Activated naive CD4-positive, alpha-beta T cell treated with anti-CD3 and anti-CD28 coated beads, Interleukin-2, amount 50 U/mL, for 16 hours (primary cell): ENCODE measurements around the gene TPBGL.

Source experiments
- DNase-seq: peaks from one replicate; pipeline ENCODE4 v3.0.0-alpha.2; 2020

Gene TPBGL

GRCh38 chr11:75246671-75247350 is 6.2 kb downstream of the TPBGL start:
- DNase-seq = no peak

DNA sequence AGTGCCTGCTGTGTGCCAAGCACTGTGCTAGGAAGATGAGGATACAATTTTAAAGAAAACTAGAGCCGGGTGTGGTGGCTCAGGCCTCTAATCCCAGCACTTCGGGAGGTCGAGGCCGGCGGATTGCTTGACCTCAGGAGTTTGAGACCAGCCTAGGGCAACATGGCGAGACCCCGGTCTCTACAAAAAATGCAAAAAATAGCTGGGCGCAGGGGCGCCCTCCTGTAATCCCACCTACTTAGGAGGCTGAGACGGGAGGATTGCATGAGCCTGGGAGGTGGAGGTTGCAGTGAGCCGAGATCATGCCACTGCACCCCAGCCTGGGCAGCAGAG is 8.3 kb downstream of the TPBGL start:
- no peak for DNase-seq

- DNase-seq = no peak
Observed at GRCh38 chr11:75249704-75250103, 9.1 kb downstream of the TPBGL start.

DNA sequence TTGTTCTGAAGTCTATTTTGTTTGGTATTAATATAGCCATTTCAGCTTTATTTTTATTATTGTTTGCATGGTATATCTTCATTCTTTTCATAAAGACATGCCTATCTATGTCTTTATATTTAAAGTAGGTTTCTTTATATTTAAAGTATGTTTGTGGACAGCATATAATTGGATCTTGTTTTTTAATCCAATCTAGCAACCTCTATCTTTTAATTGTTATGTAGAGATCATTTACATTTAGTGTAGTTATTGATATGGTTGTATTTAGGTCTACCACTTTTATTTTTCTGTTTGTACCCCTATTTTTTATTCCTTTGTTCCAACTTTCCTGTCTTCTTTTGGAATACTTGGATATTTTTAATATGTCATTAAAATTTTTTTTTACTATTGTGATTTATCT is 13.8 kb downstream of the TPBGL start:
- no peak for DNase-seq

- no peak for DNase-seq
Observed at GRCh38 chr11:75260396-75261170, 20.0 kb downstream of the TPBGL start.

DNA sequence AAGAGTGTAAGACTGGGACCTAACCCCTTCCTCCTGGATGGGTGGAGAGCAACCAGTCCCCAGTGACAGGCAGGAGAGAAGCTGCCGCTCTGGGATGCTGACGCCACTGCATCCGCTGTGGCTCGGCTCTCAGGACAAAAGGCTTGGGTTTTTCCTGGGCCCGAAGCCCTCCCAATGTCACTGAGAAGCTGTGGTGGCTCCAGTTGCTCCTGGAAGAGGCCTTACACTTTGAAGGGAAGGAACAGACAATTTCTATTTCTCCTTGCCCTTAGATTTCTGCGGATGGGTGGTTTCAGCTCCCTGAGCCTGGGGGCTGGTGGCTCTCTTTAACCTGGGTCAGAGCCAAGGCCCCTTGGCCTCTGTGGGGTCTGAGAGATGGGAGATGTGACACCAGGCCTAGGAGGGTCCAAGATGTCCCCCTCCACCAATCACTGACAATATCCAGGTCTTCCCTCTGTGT is 21.4 kb downstream of the TPBGL start:
- DNase-seq = no peak

DNA sequence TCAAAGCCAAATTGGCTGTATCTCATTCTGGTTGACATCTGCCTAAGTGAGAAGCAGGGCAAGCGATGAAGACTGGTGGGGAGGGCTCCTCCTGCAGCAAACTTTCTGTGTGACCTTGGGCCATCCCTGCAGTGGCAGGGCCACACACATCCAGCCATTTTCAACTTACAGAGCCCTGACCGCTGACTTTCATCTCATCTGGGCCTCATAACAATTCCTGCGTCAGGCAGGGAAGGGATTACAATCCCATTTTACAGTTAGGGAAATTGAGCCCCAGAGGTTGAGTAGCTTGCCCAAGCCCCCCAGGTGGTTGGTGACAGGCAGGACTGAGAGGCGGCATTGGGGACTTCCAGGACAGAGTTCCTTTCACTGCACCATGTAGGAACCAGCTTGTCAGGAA is 21.9 kb downstream of the TPBGL start:
- no peak for DNase-seq

- peak; percentile 6 for DNase-seq
Observed at GRCh38 chr11:75262961-75263852, 22.6 kb downstream of the TPBGL start.

GRCh38 chr11:75263944-75264349 is 23.4 kb downstream of the TPBGL start:
- peak; percentile 10 for DNase-seq

DNA sequence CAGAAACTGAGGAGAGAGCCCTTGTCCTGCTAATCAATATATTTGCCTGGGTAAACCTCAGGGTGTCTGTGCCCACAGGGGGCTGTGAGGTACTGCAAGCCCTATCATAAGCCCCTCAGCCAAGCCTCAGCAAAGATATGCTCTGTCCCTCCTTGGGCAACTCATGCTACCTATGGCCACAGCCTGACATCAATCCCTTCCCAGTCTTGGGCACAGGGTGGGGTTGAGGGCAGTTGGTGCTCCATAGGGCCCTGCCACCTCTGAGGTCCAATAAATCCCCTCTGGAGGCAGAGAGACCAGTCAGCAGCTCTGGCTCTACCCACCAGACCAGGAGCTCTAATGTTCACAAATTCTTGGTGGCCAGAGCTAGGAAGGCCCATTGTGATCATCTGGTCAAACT is 23.8 kb downstream of the TPBGL start:
- peak; percentile 3 for DNase-seq

DNA sequence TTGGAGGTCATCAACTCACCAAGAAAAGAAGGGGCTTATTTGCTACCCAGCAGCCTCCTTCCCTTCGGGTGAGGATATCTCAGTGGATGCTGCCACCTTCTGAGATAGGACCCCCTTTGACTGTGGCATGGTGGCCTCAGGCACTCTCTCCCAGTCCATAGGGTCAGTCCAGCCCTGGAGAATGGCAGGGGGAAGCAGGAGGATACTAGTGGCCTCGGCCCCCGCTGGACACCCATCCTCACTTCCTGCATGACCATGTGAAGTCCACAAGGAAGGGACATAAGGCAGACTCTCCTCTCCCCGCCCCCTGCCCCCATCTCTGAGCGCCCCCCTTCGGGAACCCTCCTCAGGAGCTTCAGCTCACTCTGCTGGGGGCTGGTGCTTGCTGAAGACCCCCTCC is 24.4 kb downstream of the TPBGL start:
- DNase-seq = no peak

DNA sequence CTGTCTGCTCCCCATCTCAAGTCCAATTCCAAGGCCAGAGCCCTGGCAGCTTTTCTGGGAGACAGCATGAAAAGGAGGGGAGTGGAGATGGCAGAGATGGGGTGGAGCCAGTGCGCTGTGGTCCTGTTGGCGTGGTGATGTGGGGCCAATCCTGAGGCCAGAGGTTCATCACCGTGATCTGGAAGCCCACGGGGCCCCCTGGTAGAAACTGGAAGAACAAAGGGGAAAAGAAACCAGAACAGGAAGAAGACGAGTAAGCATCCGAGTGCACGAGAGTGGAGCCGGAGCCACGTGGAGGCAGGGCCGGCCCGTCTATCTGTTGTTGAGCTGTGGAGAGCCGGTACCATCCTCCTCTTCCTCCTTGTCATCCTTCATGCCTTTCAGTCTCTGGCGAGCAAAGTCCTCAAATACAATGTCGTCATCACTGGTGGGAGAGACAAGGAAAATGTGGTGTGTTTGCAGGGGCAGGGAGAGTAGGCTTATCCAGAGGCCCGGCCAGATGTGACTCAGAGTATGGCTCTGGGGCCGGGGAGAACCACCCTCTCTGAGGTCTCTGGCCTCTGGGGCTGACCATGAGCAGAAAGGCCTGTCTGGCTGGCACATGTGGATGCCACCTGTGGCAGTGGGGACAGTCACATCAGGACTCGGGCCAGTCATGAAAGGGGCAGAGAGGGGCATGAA is 25.4 kb downstream of the TPBGL start:
- DNase-seq = peak; percentile 7

GRCh38 chr11:75267171-75267970 is 26.8 kb downstream of the TPBGL start:
- DNase-seq = peak; percentile 4

- no peak for DNase-seq
Observed at GRCh38 chr11:75268626-75269366, 28.2 kb downstream of the TPBGL start.

DNA sequence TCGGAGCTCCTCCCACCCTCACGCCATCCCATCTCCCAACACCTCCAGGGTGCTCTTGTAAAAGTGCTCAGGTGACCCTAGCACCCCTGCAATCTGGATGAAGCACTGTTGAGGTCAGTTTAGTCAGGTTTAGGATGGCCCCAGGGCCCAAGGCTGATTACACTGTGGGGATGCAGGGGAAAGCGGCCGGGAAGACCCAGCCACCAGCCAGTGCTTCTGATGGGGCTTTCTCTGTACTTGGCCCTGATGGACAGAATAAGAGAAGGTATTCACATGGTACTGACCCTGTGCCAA is 28.7 kb downstream of the TPBGL start:
- no peak for DNase-seq

DNA sequence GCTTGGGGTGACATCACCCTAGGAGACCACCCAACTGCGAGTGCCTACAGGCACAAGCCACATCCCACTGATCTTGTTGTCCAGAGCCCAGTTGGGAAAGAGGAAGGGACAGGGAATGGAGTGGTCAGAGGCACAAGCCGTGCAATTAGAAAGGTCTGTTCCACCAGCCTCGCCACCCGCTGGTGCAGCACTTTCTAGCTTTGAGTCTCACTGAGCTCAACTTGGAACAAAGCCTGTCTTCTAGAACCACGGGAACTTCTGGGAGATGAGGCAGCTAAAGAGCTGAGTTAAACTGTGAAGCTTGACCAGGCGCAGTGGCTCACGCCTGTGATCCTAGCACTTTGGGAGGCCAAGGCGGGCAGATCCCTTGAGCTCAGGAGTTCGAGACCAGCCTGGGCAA is 29.3 kb downstream of the TPBGL start:
- DNase-seq = no peak

GRCh38 chr11:75270896-75271418 is 30.4 kb downstream of the TPBGL start:
- no peak for DNase-seq

DNA sequence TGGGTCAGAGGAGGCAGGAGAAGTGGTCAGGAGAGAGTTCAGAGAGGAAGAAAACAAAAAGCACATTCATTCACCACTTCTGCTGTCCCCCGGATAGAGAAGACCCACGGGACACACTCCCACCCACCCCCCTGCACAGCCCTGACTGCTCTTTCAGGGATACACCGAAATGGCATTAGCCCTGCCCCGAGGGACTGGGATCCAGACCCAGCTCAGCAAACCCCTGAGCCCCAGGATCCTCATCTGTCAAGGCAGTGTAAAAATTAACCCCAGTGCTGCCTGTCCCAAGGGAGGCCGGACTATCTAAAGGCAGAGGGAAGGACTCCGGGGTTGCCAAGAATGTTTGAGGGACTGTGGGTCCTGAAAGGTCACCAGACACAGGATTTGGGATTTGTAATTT is 31.2 kb downstream of the TPBGL start:
- no peak for DNase-seq

DNA sequence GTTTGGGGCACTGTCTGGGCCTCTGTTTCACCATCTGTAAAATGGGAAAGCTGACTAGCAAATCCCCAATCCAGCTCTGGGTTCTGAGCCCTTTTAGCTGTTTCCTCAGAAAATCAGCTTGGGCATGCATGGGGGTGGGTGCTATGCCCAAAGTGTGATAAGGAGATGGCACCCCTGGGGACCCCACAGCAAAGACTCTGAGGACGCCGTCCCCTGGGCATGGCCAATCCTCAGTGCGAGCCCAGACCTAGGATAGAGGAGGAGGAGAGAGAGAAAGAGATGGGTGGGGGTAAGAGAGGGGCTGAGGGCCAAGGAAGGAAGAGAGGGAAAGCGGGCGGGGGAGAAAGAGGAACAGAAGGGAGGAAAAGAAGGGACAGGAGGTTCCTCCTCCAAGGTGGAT is 31.8 kb downstream of the TPBGL start:
- DNase-seq = no peak

DNA sequence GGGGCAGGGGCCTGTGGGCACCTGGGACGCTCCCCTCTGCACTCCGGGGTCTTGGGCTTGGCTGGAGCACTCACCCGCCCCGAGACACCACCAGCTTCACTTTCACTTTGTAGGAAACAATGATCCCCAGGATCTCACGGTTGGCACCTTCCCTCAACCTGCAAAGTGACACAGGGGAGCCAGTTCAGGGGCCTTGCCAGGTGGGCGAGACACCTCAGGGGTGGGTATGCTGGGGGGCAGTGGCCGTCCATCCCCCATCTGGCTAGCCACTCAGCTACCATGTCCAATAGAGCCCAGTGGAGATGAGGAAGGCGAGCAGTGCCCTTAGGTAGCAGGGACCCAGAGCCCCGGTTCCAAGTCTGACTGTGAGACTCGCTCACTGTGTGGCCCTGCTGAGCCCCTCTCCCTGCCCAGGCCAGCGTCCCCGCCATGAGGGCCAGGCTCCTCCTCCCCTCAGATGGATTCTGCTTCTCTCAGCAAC is 32.3 kb downstream of the TPBGL start:
- DNase-seq = no peak
